Mesenteric fat pad (tissue), 1 donor: ENCODE results near the gene LUZP1. TPM values are rescaled to one million over a fixed set of nuclear protein-coding genes. Genes with fewer than 3 reads are reported as not detected.
A peak's percentile ranks its signal among the peaks of the same experiment; 100 is the strongest.
"Not testable (repeated sequence)": the region's sequence is repeated elsewhere in the genome, so short reads cannot be mapped to it uniquely, and the experiment has no call there.

Source experiments
- DNase-seq: peaks from one replicate; pipeline ENCODE4 v3.0.0-alpha.2; 2020; ENCODE audit warnings: low spot score
- total RNA-seq: library from RNA; stranded (reverse); fragmentation: NEBNext Ultra II Directional; extraction: Animal tissue kit (Norgen Biotek cat#: 25700); gene quantifications from one replicate; pipeline ENCODE4 v1.2.1, GENCODE V29; 2021
- donor health status: DM: yes; HTN: yes; CAD: no.

Gene LUZP1
- total RNA-seq, 1 donor from 2014 or later: 48.6 TPM

GRCh38 chr1:23188936-23189452 lies 20.3 kb upstream of the LUZP1 start:
- not testable (repeated sequence) for DNase-seq

- DNase-seq: no peak
Observed at GRCh38 chr1:23188434-23188884, 19.8 kb upstream of the LUZP1 start.

- no peak for DNase-seq
Observed at GRCh38 chr1:23187637-23188036, 19.0 kb upstream of the LUZP1 start.

GRCh38 chr1:23185381-23185780 lies 16.7 kb upstream of the LUZP1 start:
- DNase-seq: no peak

- DNase-seq: no peak
Observed at GRCh38 chr1:23184212-23184934, 15.7 kb upstream of the LUZP1 start.

- DNase-seq: no peak
Observed at GRCh38 chr1:23179862-23180261, 11.2 kb upstream of the LUZP1 start.

- DNase-seq: no peak
Observed at GRCh38 chr1:23178950-23179349, 10.3 kb upstream of the LUZP1 start.

GRCh38 chr1:23178414-23178813 lies 9.8 kb upstream of the LUZP1 start:
- DNase-seq: no peak

GRCh38 chr1:23177438-23178380 lies 9.1 kb upstream of the LUZP1 start:
- DNase-seq: peak; percentile 94

- no peak for DNase-seq
Observed at GRCh38 chr1:23177031-23177430, 8.4 kb upstream of the LUZP1 start.

- no peak for DNase-seq
Observed at GRCh38 chr1:23174426-23175110, 5.9 kb upstream of the LUZP1 start.

- DNase-seq: no peak
Observed at GRCh38 chr1:23171181-23171755, 2.6 kb upstream of the LUZP1 start.

- no peak for DNase-seq
Observed at GRCh38 chr1:23169727-23170335, 1.2 kb upstream of the LUZP1 start.

GRCh38 chr1:23169195-23169575 lies 529 bp upstream of the LUZP1 start:
- DNase-seq: no peak

GRCh38 chr1:23168079-23168444 lies 594 bp downstream of the LUZP1 start:
- no peak for DNase-seq

- DNase-seq: no peak
Observed at GRCh38 chr1:23167353-23168078, 1.1 kb downstream of the LUZP1 start.

GRCh38 chr1:23166854-23167253 lies 1.8 kb downstream of the LUZP1 start:
- no peak for DNase-seq

GRCh38 chr1:23163395-23163794 lies 5.3 kb downstream of the LUZP1 start:
- no peak for DNase-seq

- no peak for DNase-seq
Observed at GRCh38 chr1:23159963-23160877, 8.4 kb downstream of the LUZP1 start.
